CD4-positive, CD25-positive, alpha-beta regulatory T cell (primary cell): ENCODE results near the gene LY6G6F. TPM values are rescaled to one million over a fixed set of nuclear protein-coding genes. Genes with fewer than 3 reads are reported as not detected.

Experiments
- ATAC-seq, 2 donors: fragments of 150-1000 bp; cut with Tn5 transposase; one replicate each; pipeline ENCODE4 v1.10.0; 2021; ENCODE audit warnings: low read depth in 2 of 2, moderate number of reproducible peaks in 2 of 2, moderate library complexity in 1 of 2
- DNase-seq, 3 donors: peaks; one replicate each; pipeline versions ENCODE4 v3.0.0 to v3.0.0-alpha.2; 2012 to 2022; ENCODE audit warnings: mixed read lengths in 1 of 3
- H3K27ac ChIP-seq: one replicate; pipeline ENCODE4 v1.7.0; 2013; ENCODE audit warnings: mild to moderate bottlenecking, low read length; ENCODE audit not compliant: insufficient read depth, poor library complexity, severe bottlenecking
- H3K27me3 ChIP-seq: one replicate; pipeline ENCODE4 v1.7.0; 2013; ENCODE audit warnings: low read length; ENCODE audit not compliant: control insufficient read depth, insufficient read depth
- H3K36me3 ChIP-seq: one replicate; pipeline ENCODE4 v1.7.0; 2013; ENCODE audit warnings: mild to moderate bottlenecking, low read length, moderate library complexity; ENCODE audit not compliant: control insufficient read depth, insufficient read depth
- H3K4me1 ChIP-seq: 2 replicates; pipeline ENCODE4 v1.7.0; 2013; ENCODE audit warnings: mild to moderate bottlenecking, low read length; ENCODE audit not compliant: insufficient read depth, control insufficient read depth, poor library complexity, severe bottlenecking
- H3K4me3 ChIP-seq: one replicate; pipeline ENCODE4 v1.7.0; 2013; ENCODE audit warnings: low read depth, mild to moderate bottlenecking, low read length, moderate library complexity
- H3K9me3 ChIP-seq, 2 experiments: 1 replicate in 1 of 2; 2 replicates in 1 of 2; pipeline ENCODE4 v1.7.0; 2013; ENCODE audit warnings: low read length in 2 of 2, mild to moderate bottlenecking in 1 of 2, moderate library complexity in 1 of 2; ENCODE audit not compliant: control insufficient read depth in 2 of 2
- H3K27ac Mint-ChIP-seq, 3 donors: one replicate each; pipeline ENCODE4 v1.8.0; 2020 to 2022; ENCODE audit warnings: mild to moderate bottlenecking in 3 of 3, mixed read lengths in 3 of 3, moderate library complexity in 2 of 3
- H3K27me3 Mint-ChIP-seq: one replicate; pipeline ENCODE4 v1.8.0; 2022; ENCODE audit warnings: mild to moderate bottlenecking, mixed read lengths
- H3K36me3 Mint-ChIP-seq: one replicate; pipeline ENCODE4 v1.8.0; 2020; ENCODE audit warnings: mixed read lengths
- H3K4me1 Mint-ChIP-seq, 4 donors: one replicate each; pipeline ENCODE4 v1.8.0; 2020 to 2022; ENCODE audit warnings: mixed read lengths in 4 of 4, mild to moderate bottlenecking in 1 of 4
- H3K4me3 Mint-ChIP-seq, 4 donors: one replicate each; pipeline ENCODE4 v1.8.0; 2020 to 2022; ENCODE audit warnings: mild to moderate bottlenecking in 4 of 4, mixed read lengths in 4 of 4, moderate library complexity in 3 of 4
- H3K9me3 Mint-ChIP-seq, 7 donors: one replicate each; pipeline ENCODE4 v1.8.0; 2020 to 2022; ENCODE audit warnings: mixed read lengths in 7 of 7, mild to moderate bottlenecking in 3 of 7, moderate library complexity in 2 of 7
- polyA plus RNA-seq, 4 donors: library from polyadenylated mRNA; unstranded; fragments of 300-500 nt; fragmentation: Illumina TruSeq; gene quantifications; one replicate each; pipeline ENCODE4 v1.2.3, GENCODE V29; 2021
- total RNA-seq: library from RNA; stranded (reverse); gene quantifications from one replicate; pipeline ENCODE4 v1.2.3, GENCODE V29; 2022

LY6G6F gene
- total and polyA plus RNA-seq, 5 donors from 2014 or later = 1.5 TPM; not detected in 4

- Histone ChIP-seq H3K4me3 (peak overlapping the region; percentile 76), H3K36me3 (peaks cover 18% of the 10 kb centered on the region), H3K4me1 (peaks cover 75% of the 10 kb centered on the region), H3K27me3 (no peaks in the 10 kb centered on the region), H3K27ac (peak overlapping the region; percentile 76), H3K9me3 (no peaks in the 10 kb centered on the region)
- no peak for ATAC-seq
- H3K36me3 Mint-ChIP-seq = peaks cover 12% of the 10 kb centered on the region
- H3K4me1 Mint-ChIP-seq = peaks cover 0 to 87% (median 60%) of the 10 kb centered on the region in 4 donors
- H3K27ac Mint-ChIP-seq = peak overlapping the region; percentile 90 to 94 (median 93)
- no peaks in the 10 kb centered on the region for H3K9me3 Mint-ChIP-seq
- no peaks in the 10 kb centered on the region for H3K27me3 Mint-ChIP-seq
- peak overlapping the region; percentile 92 to 99 (median 96) for H3K4me3 Mint-ChIP-seq
- no peak for DNase-seq
Measured at GRCh38 chr6:31661262-31662123, 45.2 kb upstream of the LY6G6F start.

- Mint-ChIP-seq H3K9me3 (no peaks in the 10 kb centered on the region), H3K4me1 (peaks cover 0 to 89% (median 61%) of the 10 kb centered on the region in 4 donors), H3K27me3 (no peaks in the 10 kb centered on the region), H3K36me3 (peaks cover 16% of the 10 kb centered on the region), H3K4me3 (peak overlapping the region; percentile 92 to 99 (median 96)), H3K27ac (peak overlapping the region in 1 of 3 donors; percentile 66)
- Histone ChIP-seq H3K9me3 (no peaks in the 10 kb centered on the region), H3K27me3 (no peaks in the 10 kb centered on the region), H3K4me1 (peaks cover 81% of the 10 kb centered on the region), H3K36me3 (peaks cover 19% of the 10 kb centered on the region), H3K4me3 (no peak overlapping the region), H3K27ac (peak overlapping the region; percentile 19)
- ATAC-seq (no peak), DNase-seq (no peak)
Measured at GRCh38 chr6:31662124-31662723, 44.4 kb upstream of the LY6G6F start.

- Histone ChIP-seq H3K4me1 (peaks cover 72% of the 10 kb centered on the region), H3K9me3 (no peaks in the 10 kb centered on the region), H3K27me3 (no peaks in the 10 kb centered on the region), H3K36me3 (peaks cover 23% of the 10 kb centered on the region), H3K4me3 (peak overlapping the region; percentile 56), H3K27ac (peak overlapping the region; percentile 98)
- Mint-ChIP-seq H3K9me3 (no peaks in the 10 kb centered on the region), H3K4me3 (peak overlapping the region; percentile 92 to 98 (median 94)), H3K36me3 (peaks cover 22% of the 10 kb centered on the region), H3K27ac (peak overlapping the region; percentile 67 to 98 (median 89)), H3K27me3 (no peaks in the 10 kb centered on the region), H3K4me1 (peaks cover 4 to 88% (median 60%) of the 10 kb centered on the region in 4 donors)
- ATAC-seq (no peak), DNase-seq (no peak)
Measured at GRCh38 chr6:31663126-31663960, 43.3 kb upstream of the LY6G6F start.

- DNase-seq = no peak
- Mint-ChIP-seq H3K27ac (peak overlapping the region; percentile 98 to 100 (median 98)), H3K9me3 (no peaks in the 10 kb centered on the region), H3K36me3 (peaks cover 29% of the 10 kb centered on the region), H3K27me3 (no peaks in the 10 kb centered on the region), H3K4me1 (peaks cover 4 to 88% (median 59%) of the 10 kb centered on the region in 4 donors), H3K4me3 (peak overlapping the region; percentile 92 to 98 (median 94))
- Histone ChIP-seq H3K4me1 (peaks cover 64% of the 10 kb centered on the region), H3K36me3 (peaks cover 27% of the 10 kb centered on the region), H3K4me3 (peak overlapping the region; percentile 98), H3K27me3 (no peaks in the 10 kb centered on the region), H3K9me3 (no peaks in the 10 kb centered on the region), H3K27ac (peak overlapping the region; percentile 98)
- ATAC-seq = no peak
Measured at GRCh38 chr6:31663961-31664789, 42.5 kb upstream of the LY6G6F start.

GRCh38 chr6:31664790-31665500 lies 41.7 kb upstream of the LY6G6F start, which contains the start of gene GPANK1:
Gene GPANK1, minus strand, starts transcription at chr6:31664997. Its CDS starts 519 bp downstream, at chr6:31664478.
- DNase-seq = peak; percentile 86 to 96 (median 92)
- peak; percentile 33 to 42 for ATAC-seq
- Mint-ChIP-seq H3K36me3 (peaks cover 31% of the 10 kb centered on the region), H3K27ac (peak within 1 kb of the TSS; percentile 98 to 100 (median 98)), H3K9me3 (no peaks in the 10 kb centered on the region), H3K4me1 (peaks cover 4 to 86% (median 52%) of the 10 kb centered on the region in 4 donors), H3K4me3 (peak within 1 kb of the TSS; percentile 92 to 98 (median 94)), H3K27me3 (no peaks in the 10 kb centered on the region)
- no peaks in the 10 kb centered on the region for H3K9me3 ChIP-seq
- peak within 1 kb of the TSS; percentile 98 for H3K4me3 ChIP-seq
- H3K27me3 ChIP-seq = no peaks in the 10 kb centered on the region
- peaks cover 56% of the 10 kb centered on the region for H3K4me1 ChIP-seq
- H3K27ac ChIP-seq = peak within 1 kb of the TSS; percentile 98
- peaks cover 35% of the 10 kb centered on the region for H3K36me3 ChIP-seq

- Mint-ChIP-seq H3K27ac (peak within 1 kb of the TSS; percentile 98 to 100 (median 98)), H3K27me3 (no peaks in the 10 kb centered on the region), H3K4me3 (peak within 1 kb of the TSS; percentile 92 to 98 (median 94)), H3K36me3 (peaks cover 39% of the 10 kb centered on the region), H3K9me3 (no peaks in the 10 kb centered on the region), H3K4me1 (peaks cover 4 to 81% (median 50%) of the 10 kb centered on the region in 4 donors)
- DNase-seq (peak; percentile 98 to 99 (median 98)), ATAC-seq (peak; percentile 90 to 91)
- peak within 1 kb of the TSS; percentile 98 for H3K4me3 ChIP-seq
- H3K9me3 ChIP-seq = no peaks in the 10 kb centered on the region
- peaks cover 43% of the 10 kb centered on the region for H3K36me3 ChIP-seq
- H3K27me3 ChIP-seq = no peaks in the 10 kb centered on the region
- H3K4me1 ChIP-seq = peaks cover 50% of the 10 kb centered on the region
- H3K27ac ChIP-seq = peak within 1 kb of the TSS; percentile 98
Measured at GRCh38 chr6:31665501-31666336, 40.9 kb upstream of the LY6G6F start, which contains the start of gene CSNK2B. Gene CSNK2B, plus strand, starts transcription at chr6:31666080. Its CDS starts 752 bp downstream, at chr6:31666832.
